GM19193 (cell line): ENCODE data around the gene GRN.
A peak's percentile ranks its signal among the peaks of the same experiment; 100 is the strongest.

Experiments used
- POLR2A ChIP-seq: IDR thresholded peaks from 4 replicates; pipeline ENCODE4 v1.6.1; 2011; ENCODE audit not compliant: insufficient read depth, insufficient read length; ENCODE audit errors: extremely low read depth

The GRN gene

GRCh38 chr17:44315760-44316731, 29.1 kb upstream of the GRN start:
- no peak for TF ChIP-seq POLR2A

- TF ChIP-seq POLR2A, result no peak
These were observed 27.6 kb upstream of the GRN start for GRCh38 chr17:44317545-44317944.

- peak; percentile 32 for TF ChIP-seq POLR2A
These were observed 26.8 kb upstream of the GRN start for GRCh38 chr17:44318077-44318892.

- TF ChIP-seq POLR2A, result no peak
These were observed 25.0 kb upstream of the GRN start for GRCh38 chr17:44320066-44320465.

GRCh38 chr17:44321246-44322120, 23.6 kb upstream of the GRN start:
- TF ChIP-seq POLR2A, result no peak

- TF ChIP-seq POLR2A, result no peak
These were observed 22.7 kb upstream of the GRN start for GRCh38 chr17:44322236-44322895.

- TF ChIP-seq POLR2A, result no peak
These were observed 21.6 kb upstream of the GRN start for GRCh38 chr17:44323359-44324091.

- TF ChIP-seq POLR2A, result no peak
These were observed 21.0 kb upstream of the GRN start for GRCh38 chr17:44324092-44324570.

- peak; percentile 85 for TF ChIP-seq POLR2A
These were observed 20.4 kb upstream of the GRN start, which contains the start of gene SLC25A39 for GRCh38 chr17:44324571-44325275. Gene SLC25A39 (minus strand): TSS chr17:44324823. CDS start chr17:44323562, 1,261 bp downstream.

- TF ChIP-seq POLR2A, result no peak
These were observed 18.1 kb upstream of the GRN start for GRCh38 chr17:44326861-44327444.

GRCh38 chr17:44327715-44328449, 17.2 kb upstream of the GRN start:
- TF ChIP-seq POLR2A, result no peak
